K562 (cell line): ENCODE data around the gene TBC1D1. TPM values are rescaled to one million over a fixed set of nuclear protein-coding genes. Genes with fewer than 3 reads are reported as not detected.

Experiments
- ATAC-seq: fragments of 200-7000 bp; cut with Tn5 transposase; 3 replicates; pipeline ENCODE4 v1.9.1; 2020; ENCODE audit warnings: moderate library complexity
- BruUV-seq: library from RNA; stranded (reverse); fragments of 400-500 nt; replicated peaks from 2 replicates; lab custom pipeline; 2021; lab: Mats Ljungman, UMichigan
- CTCF ChIA-PET: fragments of 300-600 bp; formaldehyde crosslinking; extraction: SDS; loops from one replicate; lab custom pipeline; 2021; ENCODE audit warnings: low intra/inter-chr PET ratio; lab: Yijun Ruan, JAX
- POLR2A ChIA-PET: fragments of 300-600, 350-650 bp; sonication (Branson Sonifier 250); formaldehyde crosslinking; extraction: SDS; loops from one replicate; lab custom pipeline; 2021; ENCODE audit warnings: antibody characterized with exemption, inconsistent platforms; lab: Yijun Ruan, JAX
- DNase-seq, 4 experiments: peaks; one replicate each; pipeline versions ENCODE4 v3.0.0 to v3.0.0-alpha.2; 2011 to 2018; ENCODE audit warnings: low spot score in 3 of 4, mixed read lengths in 3 of 4; ENCODE audit errors: extremely low read depth in 1 of 4
- FAIRE-seq: peaks from 2 replicates; lab custom pipeline; 2011; peaks lifted over from hg19 to GRCh38; lab: Jason Lieb, UNC
- H2AFZ ChIP-seq: 2 replicates; pipeline ENCODE4 v1.6.0; 2011; ENCODE audit warnings: low read depth, low read length, control low read depth, inconsistent platforms
- H3K27ac ChIP-seq: fragments of 200-600 bp; 3 replicates; pipeline ENCODE4 v1.8.0; 2011; ENCODE audit warnings: low read depth, mild to moderate bottlenecking, control low read depth, inconsistent platforms, low read length, moderate library complexity, mixed read lengths; ENCODE audit errors: extremely low read depth
- H3K27me3 ChIP-seq, 2 experiments: fragments of 300-600 bp in 1 of 2; 2 replicates in 1 of 2; 3 replicates in 1 of 2; pipeline versions ENCODE4 v1.6.0 to v1.8.0; 2011; ENCODE audit warnings: inconsistent platforms in 2 of 2, low read length in 2 of 2, mild to moderate bottlenecking in 1 of 2, mixed read lengths in 1 of 2, moderate library complexity in 1 of 2; ENCODE audit not compliant: control insufficient read depth in 2 of 2, insufficient read depth in 2 of 2
- H3K36me3 ChIP-seq: fragments of 300-600 bp; 3 replicates; pipeline ENCODE4 v1.8.0; 2011; ENCODE audit warnings: mild to moderate bottlenecking, low read length, inconsistent platforms; ENCODE audit not compliant: control insufficient read depth, insufficient read depth
- H3K4me1 ChIP-seq, 2 experiments: fragments of 200-600 bp in 1 of 2; replicated peaks in 1 of 2; 2 replicates in 1 of 2; 3 replicates in 1 of 2; pipeline versions ENCODE4 v1.5.1 to v1.8.0; 2011; ENCODE audit warnings: inconsistent platforms in 2 of 2, low read length in 2 of 2, mild to moderate bottlenecking in 1 of 2, mixed read lengths in 1 of 2, moderate library complexity in 1 of 2; ENCODE audit not compliant: control insufficient read depth in 2 of 2, insufficient read depth in 2 of 2
- H3K4me2 ChIP-seq: 2 replicates; pipeline ENCODE4 v1.6.1; 2011; ENCODE audit warnings: low read length, control low read depth, inconsistent platforms, mixed read lengths; ENCODE audit not compliant: insufficient read depth
- H3K4me3 ChIP-seq: fragments of 200-600 bp; sonication (generic), shearing (Covaris generic); 2 replicates; pipeline ENCODE4 v1.5.1; 2016; ENCODE audit warnings: control low read depth, inconsistent platforms
- H3K79me2 ChIP-seq: fragments of 200-600 bp; 3 replicates; pipeline ENCODE4 v1.8.0; 2011; ENCODE audit warnings: low read length, inconsistent platforms; ENCODE audit not compliant: control insufficient read depth, insufficient read depth
- H3K9ac ChIP-seq, 2 experiments: 2 replicates each; pipeline versions ENCODE4 v1.6.0 to v1.6.1; 2011; ENCODE audit warnings: low read depth in 2 of 2, low read length in 2 of 2, control low read depth in 1 of 2, inconsistent platforms in 1 of 2, mild to moderate bottlenecking in 1 of 2, mixed read lengths in 1 of 2; ENCODE audit not compliant: insufficient read depth in 1 of 2
- H3K9me1 ChIP-seq: one replicate; pipeline ENCODE4 v1.6.0; 2011; ENCODE audit warnings: inconsistent platforms, mild to moderate bottlenecking, low read length, moderate library complexity; ENCODE audit not compliant: control insufficient read depth, insufficient read depth
- H3K9me3 ChIP-seq: replicated peaks from 2 replicates; pipeline ENCODE4 v1.5.1; 2011; ENCODE audit warnings: low read depth, low read length, inconsistent platforms; ENCODE audit not compliant: control insufficient read depth, insufficient read depth
- H4K20me1 ChIP-seq: replicated peaks from 2 replicates; pipeline ENCODE4 v1.6.1; 2011; ENCODE audit warnings: low read length, inconsistent platforms, mixed read lengths; ENCODE audit not compliant: control insufficient read depth, insufficient read depth
- CBFB ChIP-seq: sonication (generic); formaldehyde crosslinking; IDR thresholded peaks from 2 replicates; pipeline ENCODE4 v1.4.0; 2020; ENCODE audit warnings: mild to moderate bottlenecking, missing genetic modification reagents
- CREM ChIP-seq: IDR thresholded peaks from 2 replicates; pipeline ENCODE4 v1.6.1; 2014; ENCODE audit warnings: antibody characterized with exemption, low read depth
- ELF4 ChIP-seq: fragments of 450-650 bp; formaldehyde crosslinking; IDR thresholded peaks from 2 replicates; pipeline ENCODE4 v1.4.0; 2022; ENCODE audit warnings: missing genetic modification characterization
- HSF4 ChIP-seq: fragments of 250-450 bp; sonication (Bioruptor Pico); IDR thresholded peaks from 2 replicates; pipeline ENCODE4 v2.1.2; 2022; ENCODE audit warnings: mild to moderate bottlenecking, moderate library complexity, borderline replicate concordance
- MCM5 ChIP-seq: fragments of 450-650 bp; IDR thresholded peaks from 2 replicates; pipeline ENCODE4 v1.6.1; 2016; ENCODE audit warnings: low read depth
- MCM7 ChIP-seq, 2 experiments: fragments of 450-650 bp; IDR thresholded peaks; 2 replicates each; pipeline ENCODE4 v1.6.1; 2016 to 2018
- MEIS2 ChIP-seq: fragments of 450-650 bp; IDR thresholded peaks from 2 replicates; pipeline ENCODE4 v1.6.1; 2014; ENCODE audit warnings: mild to moderate bottlenecking; ENCODE audit not compliant: partially characterized antibody
- RUNX1 ChIP-seq: sonication (generic); IDR thresholded peaks from 2 replicates; pipeline ENCODE4 v1.6.1; 2016; ENCODE audit warnings: antibody characterized with exemption, low read depth
- SAFB2 ChIP-seq: fragments of 200-400 bp; formaldehyde crosslinking; IDR thresholded peaks from 2 replicates; pipeline ENCODE4 v1.6.1; 2018; ENCODE audit warnings: borderline replicate concordance, low read length, low read depth, moderate library complexity; ENCODE audit not compliant: severe bottlenecking
- SRSF3 ChIP-seq: fragments of 200-400 bp; formaldehyde crosslinking; IDR thresholded peaks from 2 replicates; pipeline ENCODE4 v1.6.1; 2016; ENCODE audit warnings: mild to moderate bottlenecking, low read length, moderate library complexity; ENCODE audit not compliant: insufficient read depth
- TEAD2 ChIP-seq: fragments of 450-650 bp; IDR thresholded peaks from 2 replicates; pipeline ENCODE4 v1.6.1; 2016; ENCODE audit warnings: missing genetic modification characterization, control low read depth, missing compliant biosample characterization
- ZKSCAN1 ChIP-seq: fragments of 150-350 bp; IDR thresholded peaks from 2 replicates; pipeline ENCODE4 v1.6.1; 2016; ENCODE audit warnings: low read depth, low read length
- ZNF316 ChIP-seq: fragments of 450-650 bp; IDR thresholded peaks from 2 replicates; pipeline ENCODE4 v1.6.1; 2016
- WGBS: fragments of 100-300 bp; shearing (Covaris generic); methylation state at CpG from one replicate; pipeline ENCODE4 v1.1.6; 2016; ENCODE audit warnings: low coverage, mixed read lengths; ENCODE audit not compliant: insufficient coverage; ENCODE audit errors: missing lambda C conversion rate; 5-methylcytosine and 5-hydroxymethylcytosine counted together
- in situ Hi-C: fragments of 300-500 bp; cut with MboI; formaldehyde crosslinking; loops from 4 replicates; pipeline ENCODE4 v1.15.0; 2018; ENCODE audit warnings: inconsistent platforms, mixed read lengths
- intact Hi-C: fragments of 100-400 bp; cut with micrococcal nuclease; formaldehyde crosslinking; loops from 2 replicates; pipeline ENCODE4 v1.14.2; 2022
- polyA plus RNA-seq, 8 experiments: library from polyadenylated mRNA; depleted of rRNA in 4 of 8; stranded (reverse) in 5 of 8; unstranded in 3 of 8; fragments of >200 nt; fragmentation: Nextera tagmentation in 2 of 8; fragmentation: Illumina TruSeq in 1 of 8; extraction: Ambion mirVana in 2 of 8; extraction: Trizol in 1 of 8; gene quantifications; 2 replicates each; pipeline versions ENCODE4 v1.2.1 to v1.2.3, GENCODE V29; 2011 to 2014; ENCODE audit warnings: inconsistent platforms in 1 of 8, missing spikeins in 1 of 8
- total RNA-seq, 7 experiments: library from RNA; depleted of rRNA in 6 of 7; stranded (reverse); fragments of >200 nt in 6 of 7; fragmentation: Illumina TruSeq in 2 of 7; extraction: Trizol in 2 of 7; gene quantifications; 2 replicates each; pipeline versions ENCODE4 v1.2.1 to v1.2.3, GENCODE V29; 2011 to 2021; ENCODE audit warnings: low replicate concordance in 1 of 7
- TF ChIP-seq, protein P1 (sequence below), 2 experiments: fragments of 450-650 bp; IDR thresholded peaks; 2 replicates each; pipeline ENCODE4 v1.6.1; 2018; ENCODE audit warnings: mild to moderate bottlenecking in 2 of 2, low read depth in 1 of 2; ENCODE audit not compliant: partially characterized antibody in 2 of 2

Gene TBC1D1
- total and polyA plus RNA-seq, 9 of the 15 experiments (the other 6 are each of a cell fraction or from before 2014, with no cell fraction given) = 0.59 to 14.2 (median 8.8) TPM

DNA sequence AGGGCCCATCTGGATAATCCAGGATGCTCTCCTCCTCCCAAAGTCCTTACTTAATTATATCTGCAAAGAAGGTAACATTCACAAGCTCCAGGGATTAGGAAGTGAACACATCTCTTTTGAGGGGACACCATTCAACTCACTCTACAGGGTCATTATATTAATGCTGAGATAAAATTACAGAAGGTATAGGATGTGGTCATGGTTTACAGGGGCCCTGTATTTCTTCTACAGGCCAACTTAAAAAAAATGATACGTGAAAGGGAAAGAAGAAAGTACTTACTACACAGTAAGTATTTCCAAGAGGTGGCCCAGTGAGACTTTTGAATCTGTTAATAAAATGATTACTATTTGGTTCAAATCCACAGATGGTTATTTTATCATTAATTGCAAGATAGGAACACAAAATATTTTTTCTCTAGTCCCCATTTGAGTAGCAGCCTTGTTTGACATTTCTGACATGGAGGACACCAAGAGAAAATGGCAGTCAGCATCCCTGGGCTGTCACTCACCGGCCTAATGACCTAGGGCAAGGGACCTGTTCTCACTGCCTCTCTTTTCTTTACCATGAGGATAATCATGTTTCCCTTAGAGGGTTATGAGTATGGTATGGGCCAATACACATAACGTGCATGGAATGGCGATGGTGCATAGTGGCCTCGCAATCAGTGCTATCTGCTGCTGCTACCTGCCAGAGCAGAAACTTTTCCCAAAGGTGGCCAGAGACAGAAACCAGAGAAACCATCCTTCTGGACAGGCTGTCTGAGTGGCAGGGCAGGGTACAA, 209.8 kb downstream of the TBC1D1 start:
- CTCF ChIA-PET = no interaction called here
- H3K4me2 ChIP-seq = no peak overlapping the region
- intact Hi-C loops = no loop called here

More for the DNA sequence above, 209.8 kb downstream of the TBC1D1 start:
- no peaks in the 10 kb centered on the region for H3K9me3 ChIP-seq
- no peaks in the 10 kb centered on the region for H4K20me1 ChIP-seq
- in situ Hi-C loops = no loop called here
- DNase-seq = no peak
- TF ChIP-seq MCM5 = no peak
- no peak for TF ChIP-seq SRSF3
- no peak for TF ChIP-seq CREM
- no peak for TF ChIP-seq SAFB2
- no peak for TF ChIP-seq MEIS2
- no peak for TF ChIP-seq ZKSCAN1
- no peak for TF ChIP-seq ZNF316
- TF ChIP-seq HSF4 (CRISPR knock-in tag) = no peak
- no peak for TF ChIP-seq ELF4 (CRISPR knock-in tag)
- TF ChIP-seq, protein P1, sequence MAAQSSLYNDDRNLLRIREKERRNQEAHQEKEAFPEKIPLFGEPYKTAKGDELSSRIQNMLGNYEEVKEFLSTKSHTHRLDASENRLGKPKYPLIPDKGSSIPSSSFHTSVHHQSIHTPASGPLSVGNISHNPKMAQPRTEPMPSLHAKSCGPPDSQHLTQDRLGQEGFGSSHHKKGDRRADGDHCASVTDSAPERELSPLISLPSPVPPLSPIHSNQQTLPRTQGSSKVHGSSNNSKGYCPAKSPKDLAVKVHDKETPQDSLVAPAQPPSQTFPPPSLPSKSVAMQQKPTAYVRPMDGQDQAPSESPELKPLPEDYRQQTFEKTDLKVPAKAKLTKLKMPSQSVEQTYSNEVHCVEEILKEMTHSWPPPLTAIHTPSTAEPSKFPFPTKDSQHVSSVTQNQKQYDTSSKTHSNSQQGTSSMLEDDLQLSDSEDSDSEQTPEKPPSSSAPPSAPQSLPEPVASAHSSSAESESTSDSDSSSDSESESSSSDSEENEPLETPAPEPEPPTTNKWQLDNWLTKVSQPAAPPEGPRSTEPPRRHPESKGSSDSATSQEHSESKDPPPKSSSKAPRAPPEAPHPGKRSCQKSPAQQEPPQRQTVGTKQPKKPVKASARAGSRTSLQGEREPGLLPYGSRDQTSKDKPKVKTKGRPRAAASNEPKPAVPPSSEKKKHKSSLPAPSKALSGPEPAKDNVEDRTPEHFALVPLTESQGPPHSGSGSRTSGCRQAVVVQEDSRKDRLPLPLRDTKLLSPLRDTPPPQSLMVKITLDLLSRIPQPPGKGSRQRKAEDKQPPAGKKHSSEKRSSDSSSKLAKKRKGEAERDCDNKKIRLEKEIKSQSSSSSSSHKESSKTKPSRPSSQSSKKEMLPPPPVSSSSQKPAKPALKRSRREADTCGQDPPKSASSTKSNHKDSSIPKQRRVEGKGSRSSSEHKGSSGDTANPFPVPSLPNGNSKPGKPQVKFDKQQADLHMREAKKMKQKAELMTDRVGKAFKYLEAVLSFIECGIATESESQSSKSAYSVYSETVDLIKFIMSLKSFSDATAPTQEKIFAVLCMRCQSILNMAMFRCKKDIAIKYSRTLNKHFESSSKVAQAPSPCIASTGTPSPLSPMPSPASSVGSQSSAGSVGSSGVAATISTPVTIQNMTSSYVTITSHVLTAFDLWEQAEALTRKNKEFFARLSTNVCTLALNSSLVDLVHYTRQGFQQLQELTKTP (IDR thresholded peaks at IDR 0.05; ENCODE audit: low read depth in 1 of 2, partially characterized antibody in 2 of 2) = no peak
- TF ChIP-seq MCM7 (IDR thresholded peaks at IDR 0.05) = no peak
- TF ChIP-seq TEAD2 (tag) = no peak
- TF ChIP-seq CBFB (CRISPR knock-in tag) = no peak
- no peak for TF ChIP-seq RUNX1
- TF ChIP-seq, all 486 proteins: peak for 0
- Histone ChIP-seq H3K4me3 (no peak overlapping the region), H3K4me1 (no peaks in the 10 kb centered on the region), H3K36me3 (no peaks in the 10 kb centered on the region), H2AFZ (no peak overlapping the region), H3K27me3 (peaks cover 2 to 13% of the 10 kb centered on the region in 2 experiments; a peak in 4 of 5 replicates), H3K9ac (no peak overlapping the region), H3K79me2 (no peaks in the 10 kb centered on the region), H3K9me1 (no peaks in the 10 kb centered on the region), H3K27ac (no peak overlapping the region)
- WGBS = 5% methylated on average over 5 of the region's 5 CpGs
- no TSS peak for BruUV-seq
- FAIRE-seq (no peak), ATAC-seq (no peak)
- POLR2A ChIA-PET = interaction anchor here (0.7 to 1.3 kb wide), 2 partner anchors 10 to 19 kb away, joined by 3 to 4 read pairs; no protein-coding TSS in a partner anchor
